Right renal pelvis (tissue), 4 donors: ENCODE data around the gene TEAD1. TPM values are rescaled to one million over a fixed set of nuclear protein-coding genes. Genes with fewer than 3 reads are reported as not detected.

Experiments
- DNase-seq, 4 donors: peaks; one replicate each; pipeline ENCODE4 v3.0.0-alpha.2; 2013; ENCODE audit warnings: low read depth in 4 of 4, low spot score in 3 of 4, missing footprints in 1 of 4
- polyA plus RNA-seq, 4 donors: library from polyadenylated mRNA; unstranded; fragments of 120-200 nt; gene quantifications; one replicate each; pipeline ENCODE4 v1.2.1, GENCODE V29; 2013; ENCODE audit not compliant: insufficient read length in 4 of 4

The TEAD1 gene
- polyA plus RNA-seq, 4 donors, result 79.7 to 89.2 (median 87.6) TPM

DNA sequence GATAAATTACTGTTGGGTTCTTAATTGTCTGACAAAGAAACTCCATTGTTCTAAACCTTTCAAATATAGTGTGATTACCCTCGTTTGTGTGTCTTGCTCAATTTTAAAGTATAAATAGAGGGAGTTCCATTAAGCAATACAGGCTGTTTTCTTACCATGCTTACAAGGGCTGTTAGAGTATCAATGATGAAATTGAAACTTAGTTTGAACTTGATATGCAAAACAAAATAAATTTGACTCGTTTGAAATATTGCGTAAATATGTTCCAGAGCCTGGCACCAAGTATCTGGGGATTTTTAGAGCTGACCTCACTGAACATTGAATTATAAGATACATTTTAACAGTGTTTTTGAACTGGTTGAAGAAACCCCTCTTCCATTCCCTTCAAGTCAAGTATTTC is 31.7 kb downstream of the TEAD1 start:
- DNase-seq, result no peak

- no peak for DNase-seq
Measured at GRCh38 chr11:12706545-12707499, 32.6 kb downstream of the TEAD1 start.

GRCh38 chr11:12707500-12707880 is 33.3 kb downstream of the TEAD1 start:
- DNase-seq, result no peak

- no peak for DNase-seq
Measured at GRCh38 chr11:12711496-12711895, 37.3 kb downstream of the TEAD1 start.

GRCh38 chr11:12712132-12712531 is 37.9 kb downstream of the TEAD1 start:
- DNase-seq, result no peak

- DNase-seq, result no peak
Measured at GRCh38 chr11:12715131-12715530, 40.9 kb downstream of the TEAD1 start.

- no peak for DNase-seq
Measured at GRCh38 chr11:12715941-12716340, 41.7 kb downstream of the TEAD1 start.

DNA sequence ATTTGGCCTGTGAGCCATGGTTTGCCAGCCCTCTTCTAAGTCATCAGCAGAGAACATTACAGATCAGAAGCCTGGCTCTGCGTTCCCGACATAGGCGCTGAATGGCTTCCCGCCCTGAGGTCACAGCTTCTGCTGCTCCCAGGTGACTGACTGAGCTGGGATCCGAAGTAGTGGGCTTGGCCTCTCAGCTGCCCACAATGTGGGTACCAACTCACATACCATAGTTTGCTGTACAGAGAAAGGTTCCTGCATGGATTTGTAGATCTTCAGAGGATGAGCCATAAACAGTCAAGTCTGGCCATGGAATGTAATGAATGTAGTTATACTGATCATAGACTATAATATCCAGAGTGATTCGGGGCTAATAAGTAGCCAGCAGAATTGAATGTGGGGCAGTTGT is 42.6 kb downstream of the TEAD1 start:
- DNase-seq, result no peak

DNA sequence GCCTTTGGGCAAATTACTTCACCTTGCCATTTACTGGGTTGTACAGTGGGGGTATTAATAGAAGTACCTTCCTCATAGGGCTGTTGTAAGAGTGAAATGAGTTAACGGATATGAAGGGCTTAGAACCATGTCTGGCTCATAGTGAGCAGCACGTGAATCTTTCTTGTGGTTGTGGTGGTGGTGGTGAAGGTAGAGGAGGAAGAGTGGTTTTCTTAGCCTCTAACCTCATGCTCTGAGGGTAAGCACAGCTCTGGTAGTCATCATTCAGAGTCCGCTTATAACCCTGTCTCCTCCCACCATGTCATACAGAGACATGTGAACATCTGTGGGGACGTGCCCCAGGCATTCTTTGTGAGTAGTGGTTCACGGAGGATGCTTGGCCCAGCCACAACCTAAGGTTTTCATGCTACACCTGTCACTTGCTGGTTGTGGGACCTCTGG is 43.6 kb downstream of the TEAD1 start:
- DNase-seq, result no peak

- DNase-seq, result no peak
Measured at GRCh38 chr11:12719221-12719620, 45.0 kb downstream of the TEAD1 start.

GRCh38 chr11:12721816-12722604 is 47.8 kb downstream of the TEAD1 start:
- DNase-seq, result no peak

DNA sequence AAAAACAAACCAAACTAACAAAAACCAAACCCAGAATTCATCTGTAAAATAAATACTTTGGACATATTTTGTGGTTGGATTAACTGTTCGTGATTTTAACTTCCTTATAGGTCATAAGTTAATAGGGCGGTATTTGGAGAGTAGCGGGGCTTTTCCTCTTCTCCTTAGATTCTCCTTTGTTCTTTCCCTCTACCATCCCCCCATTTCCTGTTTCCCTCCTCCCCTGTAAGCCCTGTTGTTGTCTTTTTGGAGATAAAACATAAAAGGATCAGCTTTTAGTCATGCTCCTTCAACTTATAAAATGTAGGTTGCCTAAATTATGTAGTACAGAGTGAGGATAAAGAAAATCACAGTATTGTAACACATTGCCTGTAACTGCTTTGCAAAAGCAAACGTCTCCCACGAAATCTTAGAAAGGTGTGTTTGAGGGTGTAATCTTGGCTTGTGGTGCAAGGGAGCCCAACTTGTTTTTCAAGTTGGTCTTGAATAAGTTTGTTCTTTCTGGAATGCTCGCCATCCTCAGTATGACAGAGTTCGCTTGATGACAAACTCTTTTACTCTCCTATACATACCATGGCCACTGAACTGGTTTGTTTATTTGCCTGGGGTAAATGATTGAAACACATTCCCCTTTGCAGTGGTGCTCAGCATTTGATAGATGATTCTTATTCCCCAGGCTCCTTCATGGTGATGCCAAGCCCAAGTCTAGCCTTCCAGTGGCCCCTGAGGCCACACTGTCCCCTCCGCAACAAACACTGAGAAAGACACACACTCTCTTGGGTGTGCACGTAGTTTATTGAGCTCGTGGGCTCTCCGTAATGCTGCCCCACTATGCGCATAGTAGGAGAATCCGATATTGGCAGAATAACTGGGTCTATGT is 49.4 kb downstream of the TEAD1 start:
- DNase-seq, result peak in 2 of 4 donors; percentile 54 to 59

DNA sequence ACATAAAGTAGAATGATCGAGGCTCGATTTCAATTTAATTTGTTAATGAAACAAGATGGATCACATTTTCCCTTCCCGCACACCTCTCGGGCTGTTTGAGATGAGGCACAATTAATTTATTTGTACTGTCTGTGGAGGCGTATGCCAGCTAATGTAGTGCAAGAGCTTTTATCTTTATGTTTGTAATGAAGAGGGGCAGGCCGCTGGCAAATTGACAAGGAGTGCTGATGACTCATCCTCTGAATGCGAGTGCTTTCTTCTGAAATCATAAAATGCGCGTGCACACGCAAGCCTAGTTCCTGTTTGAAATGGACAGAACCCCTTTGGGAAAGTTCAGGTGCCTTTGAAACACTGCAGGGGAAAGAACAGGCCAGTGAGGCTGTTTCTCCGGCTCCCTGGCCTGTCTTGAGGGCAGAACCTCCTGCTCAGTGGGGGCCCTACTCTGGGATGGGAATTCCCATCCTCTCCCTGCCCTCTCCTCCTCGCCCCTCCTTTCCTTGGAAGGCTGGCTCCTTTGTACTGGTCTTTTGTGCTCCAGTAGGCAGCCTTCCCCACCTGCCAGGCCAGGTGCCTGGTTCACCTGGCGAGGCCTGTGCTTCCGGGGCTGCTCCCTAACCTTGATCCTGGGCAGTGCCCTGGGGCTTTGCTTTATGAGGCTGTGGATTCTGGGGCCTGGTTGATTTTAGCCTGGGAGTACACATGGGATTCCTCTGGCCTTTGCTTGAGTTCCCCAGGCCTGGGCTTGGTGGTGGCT is 50.3 kb downstream of the TEAD1 start:
- DNase-seq, result peak in 1 of 4 donors; percentile 38

DNA sequence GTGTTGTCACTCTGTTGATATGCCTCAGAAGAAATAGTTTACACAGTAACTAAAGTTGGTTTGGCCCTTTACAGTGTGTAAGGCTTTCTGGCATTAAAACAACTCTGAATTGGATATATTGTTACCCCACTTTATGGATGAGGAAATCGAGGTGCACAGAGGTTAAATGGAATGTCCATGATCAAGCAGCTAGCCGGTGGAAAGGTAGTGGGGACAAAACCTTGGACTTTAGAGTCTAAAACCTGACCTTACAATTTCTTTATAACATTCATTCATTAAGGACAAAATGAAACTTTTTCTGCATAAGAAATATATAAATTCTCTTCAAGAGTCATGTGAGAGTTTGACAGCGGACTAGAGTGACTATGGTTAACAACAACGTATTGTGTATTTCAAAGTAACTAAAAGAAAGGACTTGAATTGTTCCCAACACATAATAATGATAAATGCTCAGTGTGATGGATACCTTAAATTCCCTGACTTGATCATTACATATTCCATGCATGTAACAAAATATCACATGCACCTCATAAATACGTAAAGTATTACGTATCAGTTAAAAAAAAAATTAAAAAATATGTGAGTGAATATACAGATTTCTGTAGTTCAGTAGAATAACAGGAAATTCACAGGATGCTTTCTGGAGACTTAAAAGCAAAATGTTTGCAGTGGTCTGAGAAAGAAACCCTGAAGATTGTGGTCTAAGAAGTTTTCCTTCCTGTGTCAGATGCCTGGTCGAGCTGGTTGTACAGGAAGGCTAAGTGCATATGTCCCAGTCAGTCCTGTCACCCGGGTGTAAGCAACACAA is 51.0 kb downstream of the TEAD1 start:
- no peak for DNase-seq

- DNase-seq, result no peak
Measured at GRCh38 chr11:12725863-12726682, 51.9 kb downstream of the TEAD1 start.

DNA sequence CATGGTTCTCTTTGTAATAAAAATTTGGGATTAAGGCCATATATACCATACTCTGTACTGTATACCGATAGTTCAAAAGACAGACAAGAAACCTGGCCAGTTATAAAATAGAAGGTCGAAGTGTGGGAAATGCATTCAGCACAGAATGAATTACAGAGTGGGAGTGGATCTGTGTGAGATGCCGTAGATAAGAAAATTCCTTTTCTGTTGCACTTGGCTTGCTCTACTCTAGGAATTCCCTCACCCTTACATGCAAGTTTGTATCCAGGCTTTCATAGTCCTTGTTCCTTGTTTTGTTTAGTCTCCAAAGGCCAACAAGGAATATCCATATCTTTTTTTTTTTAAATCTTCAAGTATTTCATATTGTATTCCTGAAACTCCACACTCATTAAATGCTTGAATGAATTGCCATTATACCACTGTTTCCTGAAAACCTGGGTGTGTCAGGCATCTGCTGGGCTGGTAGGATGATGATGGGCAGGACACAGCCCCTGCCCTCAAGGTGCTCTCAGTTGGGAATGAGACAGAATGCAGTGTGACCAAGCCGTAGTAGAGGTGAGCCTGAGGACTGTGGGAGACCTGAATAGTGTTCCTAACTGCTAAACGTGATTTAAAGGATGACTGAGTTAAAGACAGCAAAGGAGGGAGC is 53.5 kb downstream of the TEAD1 start:
- no peak for DNase-seq

- no peak for DNase-seq
Measured at GRCh38 chr11:12728417-12728816, 54.2 kb downstream of the TEAD1 start.

- no peak for DNase-seq
Measured at GRCh38 chr11:12729941-12730340, 55.7 kb downstream of the TEAD1 start.
